ENCODE results near the gene ENTHD1.

The ENTHD1 gene

DNA sequence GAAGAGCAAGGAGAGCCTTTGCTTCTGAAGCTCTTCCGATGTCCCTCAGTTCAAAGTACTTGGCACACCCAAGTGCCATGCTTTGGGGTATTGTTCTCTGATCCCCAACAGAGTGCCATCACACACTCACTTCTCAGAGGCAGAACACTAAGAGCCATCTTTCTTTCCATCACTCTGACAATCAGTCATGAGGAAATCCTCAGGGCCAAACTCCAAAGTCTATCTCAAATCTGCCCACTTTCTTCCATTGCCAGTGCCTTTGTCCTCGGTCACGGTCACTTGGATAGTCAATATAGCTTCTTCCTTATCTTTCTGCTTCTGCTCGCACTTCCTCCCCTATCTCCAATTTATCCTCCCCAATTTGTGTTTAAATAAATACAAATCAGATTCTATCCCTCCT, 90.9 kb downstream of the ENTHD1 start:
- H3K27me3 ChIP-seq (ENCODE audit: control insufficient read depth, insufficient read depth, low read length), result peaks cover 2% of the 10 kb centered on the region
- H3K36me3 ChIP-seq (ENCODE audit: control insufficient read depth, insufficient read depth, low read length), result no peaks in the 10 kb centered on the region
- H3K4me3 ChIP-seq (ENCODE audit: low read depth, low read length), result no peak overlapping the region
- H3K9me3 ChIP-seq (ENCODE audit: control insufficient read depth, insufficient read depth, low read length), result no peaks in the 10 kb centered on the region
- no peaks in the 10 kb centered on the region for H3K4me1 ChIP-seq (ENCODE audit: control insufficient read depth, insufficient read depth, low read length)
- H3K9ac ChIP-seq (ENCODE audit: low read depth, low read length), result no peak overlapping the region

DNA sequence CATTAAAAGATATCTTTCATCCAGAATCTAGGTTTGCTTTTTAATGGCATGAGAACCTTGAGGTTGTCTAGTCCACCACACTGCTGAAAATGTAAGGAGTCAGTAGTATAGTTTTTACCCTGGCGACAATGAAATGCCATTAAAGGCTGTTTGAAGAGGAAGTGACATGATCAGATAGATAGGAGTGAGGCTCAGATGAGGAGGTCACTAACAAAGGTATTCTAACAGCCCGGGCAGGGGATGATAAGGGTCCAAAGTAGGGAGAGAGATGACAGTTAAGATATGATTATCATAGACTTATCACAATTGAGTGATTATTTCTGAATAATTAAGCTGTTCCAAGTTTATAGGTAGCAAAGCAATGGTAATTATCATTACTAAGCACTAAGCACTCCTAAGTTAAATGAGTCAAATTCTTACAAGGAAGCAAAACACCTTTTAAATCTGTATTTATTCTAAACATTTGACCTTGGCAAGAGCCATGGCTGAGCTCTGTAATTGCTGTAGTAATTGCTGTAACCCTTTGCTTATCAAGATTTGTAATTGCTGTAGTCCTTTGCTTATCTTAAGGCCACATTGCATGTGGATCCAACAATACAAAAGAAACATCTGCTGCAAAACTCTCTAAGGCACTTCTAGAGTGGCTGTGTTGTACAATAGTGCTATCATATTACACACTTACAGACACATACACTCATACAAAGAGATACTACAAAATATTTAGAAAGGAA, 92.6 kb downstream of the ENTHD1 start:
- Histone ChIP-seq H3K27me3 (ENCODE audit: control insufficient read depth, insufficient read depth, low read length) (peaks cover 2% of the 10 kb centered on the region), H3K9ac (ENCODE audit: low read depth, low read length) (no peak overlapping the region), H3K4me1 (ENCODE audit: control insufficient read depth, insufficient read depth, low read length) (no peaks in the 10 kb centered on the region), H3K4me3 (ENCODE audit: low read depth, low read length) (no peak overlapping the region), H3K9me3 (ENCODE audit: control insufficient read depth, insufficient read depth, low read length) (no peaks in the 10 kb centered on the region), H3K36me3 (ENCODE audit: control insufficient read depth, insufficient read depth, low read length) (no peaks in the 10 kb centered on the region)

DNA sequence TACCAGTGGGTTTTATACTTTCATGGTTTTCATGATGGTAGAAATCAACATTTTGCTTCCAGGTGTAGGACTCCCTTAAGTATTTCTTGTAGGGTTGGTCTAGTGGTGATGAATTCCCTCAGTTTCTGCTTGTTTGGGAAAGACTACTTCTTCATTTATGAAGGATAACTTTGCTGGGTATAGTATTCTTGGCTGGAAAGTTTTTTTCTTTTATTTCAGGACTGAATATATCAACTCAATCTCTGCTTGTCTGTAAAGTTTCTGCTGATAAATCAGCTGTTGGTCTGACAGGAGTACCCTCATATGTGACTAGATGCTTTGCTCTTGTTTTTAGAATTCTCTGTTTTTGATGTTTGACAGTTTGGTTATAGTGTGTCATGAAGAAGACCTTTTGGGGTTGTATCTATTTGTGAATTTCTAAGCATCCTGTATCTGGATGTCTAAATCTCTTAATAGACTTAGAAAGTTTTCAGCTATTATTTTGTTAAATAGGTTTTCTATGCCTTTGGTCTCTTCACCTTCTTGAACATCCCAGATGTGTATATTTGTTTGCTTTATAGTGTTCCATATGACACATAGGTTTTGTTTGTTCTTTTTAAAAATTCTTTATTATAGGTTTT, 95.9 kb downstream of the ENTHD1 start:
- Histone ChIP-seq H3K36me3 (ENCODE audit: control insufficient read depth, insufficient read depth, low read length) (no peaks in the 10 kb centered on the region), H3K27me3 (ENCODE audit: control insufficient read depth, insufficient read depth, low read length) (no peaks in the 10 kb centered on the region), H3K4me1 (ENCODE audit: control insufficient read depth, insufficient read depth, low read length) (no peaks in the 10 kb centered on the region), H3K9ac (ENCODE audit: low read depth, low read length) (no peak overlapping the region), H3K9me3 (ENCODE audit: control insufficient read depth, insufficient read depth, low read length) (no peaks in the 10 kb centered on the region), H3K4me3 (ENCODE audit: low read depth, low read length) (no peak overlapping the region)

GRCh38 chr22:39789788-39790187, 103.8 kb downstream of the ENTHD1 start:
- no peaks in the 10 kb centered on the region for H3K4me1 ChIP-seq (ENCODE audit: control insufficient read depth, insufficient read depth, low read length)
- H3K4me3 ChIP-seq (ENCODE audit: low read depth, low read length), result no peak overlapping the region
- no peaks in the 10 kb centered on the region for H3K27me3 ChIP-seq (ENCODE audit: control insufficient read depth, insufficient read depth, low read length)
- no peak overlapping the region for H3K9ac ChIP-seq (ENCODE audit: low read depth, low read length)
- no peaks in the 10 kb centered on the region for H3K9me3 ChIP-seq (ENCODE audit: control insufficient read depth, insufficient read depth, low read length)
- no peaks in the 10 kb centered on the region for H3K36me3 ChIP-seq (ENCODE audit: control insufficient read depth, insufficient read depth, low read length)

DNA sequence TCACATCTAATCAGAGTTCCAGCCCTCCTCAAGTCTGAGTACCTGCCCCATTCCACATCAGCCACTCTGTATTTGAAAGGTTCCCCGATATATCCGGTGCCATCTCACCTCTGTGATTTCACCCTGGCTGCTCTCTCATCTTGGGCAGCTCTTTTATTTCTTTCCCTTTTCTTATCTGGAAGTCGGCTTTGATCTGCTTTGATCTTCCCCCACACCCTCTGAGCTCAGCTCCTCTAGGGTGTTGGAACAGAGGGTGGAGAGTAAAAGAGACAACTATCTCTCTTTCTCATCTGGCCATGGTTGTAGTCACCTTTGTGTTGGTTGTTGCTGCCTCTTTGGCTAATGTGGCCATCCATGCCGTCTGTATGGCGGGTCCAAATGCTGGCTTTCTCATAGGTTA, 108.3 kb downstream of the ENTHD1 start:
- Histone ChIP-seq H3K4me1 (ENCODE audit: control insufficient read depth, insufficient read depth, low read length) (no peaks in the 10 kb centered on the region), H3K9me3 (ENCODE audit: control insufficient read depth, insufficient read depth, low read length) (no peaks in the 10 kb centered on the region), H3K36me3 (ENCODE audit: control insufficient read depth, insufficient read depth, low read length) (no peaks in the 10 kb centered on the region), H3K4me3 (ENCODE audit: low read depth, low read length) (no peak overlapping the region), H3K27me3 (ENCODE audit: control insufficient read depth, insufficient read depth, low read length) (no peaks in the 10 kb centered on the region), H3K9ac (ENCODE audit: low read depth, low read length) (no peak overlapping the region)

GRCh38 chr22:39777716-39778454, 115.7 kb downstream of the ENTHD1 start:
- Histone ChIP-seq H3K9ac (ENCODE audit: low read depth, low read length) (no peak overlapping the region), H3K36me3 (ENCODE audit: control insufficient read depth, insufficient read depth, low read length) (no peaks in the 10 kb centered on the region), H3K9me3 (ENCODE audit: control insufficient read depth, insufficient read depth, low read length) (no peaks in the 10 kb centered on the region)

GRCh38 chr22:39776295-39777009, 117.1 kb downstream of the ENTHD1 start:
- Histone ChIP-seq H3K9me3 (ENCODE audit: control insufficient read depth, insufficient read depth, low read length) (no peaks in the 10 kb centered on the region), H3K4me1 (ENCODE audit: control insufficient read depth, insufficient read depth, low read length) (no peaks in the 10 kb centered on the region), H3K4me3 (ENCODE audit: low read depth, low read length) (no peak overlapping the region), H3K36me3 (ENCODE audit: control insufficient read depth, insufficient read depth, low read length) (no peaks in the 10 kb centered on the region), H3K27me3 (ENCODE audit: control insufficient read depth, insufficient read depth, low read length) (no peaks in the 10 kb centered on the region), H3K9ac (ENCODE audit: low read depth, low read length) (no peak overlapping the region)

More at GRCh38 chr22:39777716-39778454, 115.7 kb downstream of the ENTHD1 start:
- no peaks in the 10 kb centered on the region for H3K4me1 ChIP-seq (ENCODE audit: control insufficient read depth, insufficient read depth, low read length)
- H3K4me3 ChIP-seq (ENCODE audit: low read depth, low read length), result no peak overlapping the region
- no peaks in the 10 kb centered on the region for H3K27me3 ChIP-seq (ENCODE audit: control insufficient read depth, insufficient read depth, low read length)

- no peak overlapping the region for H3K4me3 ChIP-seq (ENCODE audit: low read depth, low read length)
- H3K9me3 ChIP-seq (ENCODE audit: control insufficient read depth, insufficient read depth, low read length), result no peaks in the 10 kb centered on the region
- H3K9ac ChIP-seq (ENCODE audit: low read depth, low read length), result no peak overlapping the region
- no peaks in the 10 kb centered on the region for H3K4me1 ChIP-seq (ENCODE audit: control insufficient read depth, insufficient read depth, low read length)
- no peaks in the 10 kb centered on the region for H3K27me3 ChIP-seq (ENCODE audit: control insufficient read depth, insufficient read depth, low read length)
- no peaks in the 10 kb centered on the region for H3K36me3 ChIP-seq (ENCODE audit: control insufficient read depth, insufficient read depth, low read length)
These were observed 119.5 kb downstream of the ENTHD1 start for GRCh38 chr22:39773976-39774539.

DNA sequence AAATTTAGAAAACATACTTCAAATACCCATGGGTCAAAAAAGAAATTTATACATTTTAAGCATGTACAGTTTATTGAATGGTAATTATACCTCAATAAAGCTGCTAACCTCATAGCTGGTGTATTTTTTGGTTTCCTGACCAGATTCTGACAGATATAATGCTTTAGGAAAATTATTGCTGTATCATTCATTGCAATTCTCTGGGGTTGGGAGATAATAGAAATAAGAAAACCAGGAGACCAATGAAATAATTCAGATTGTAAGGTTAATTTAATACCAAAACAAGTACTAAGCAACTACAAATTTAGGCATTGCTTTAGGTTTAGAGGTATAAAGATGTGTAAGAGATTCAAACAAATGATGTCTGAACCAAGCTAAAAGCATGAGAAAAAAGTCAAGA, 120.1 kb downstream of the ENTHD1 start:
- Histone ChIP-seq H3K9ac (ENCODE audit: low read depth, low read length) (no peak overlapping the region), H3K36me3 (ENCODE audit: control insufficient read depth, insufficient read depth, low read length) (no peaks in the 10 kb centered on the region), H3K9me3 (ENCODE audit: control insufficient read depth, insufficient read depth, low read length) (no peaks in the 10 kb centered on the region), H3K4me3 (ENCODE audit: low read depth, low read length) (no peak overlapping the region), H3K27me3 (ENCODE audit: control insufficient read depth, insufficient read depth, low read length) (no peaks in the 10 kb centered on the region), H3K4me1 (ENCODE audit: control insufficient read depth, insufficient read depth, low read length) (no peaks in the 10 kb centered on the region)

DNA sequence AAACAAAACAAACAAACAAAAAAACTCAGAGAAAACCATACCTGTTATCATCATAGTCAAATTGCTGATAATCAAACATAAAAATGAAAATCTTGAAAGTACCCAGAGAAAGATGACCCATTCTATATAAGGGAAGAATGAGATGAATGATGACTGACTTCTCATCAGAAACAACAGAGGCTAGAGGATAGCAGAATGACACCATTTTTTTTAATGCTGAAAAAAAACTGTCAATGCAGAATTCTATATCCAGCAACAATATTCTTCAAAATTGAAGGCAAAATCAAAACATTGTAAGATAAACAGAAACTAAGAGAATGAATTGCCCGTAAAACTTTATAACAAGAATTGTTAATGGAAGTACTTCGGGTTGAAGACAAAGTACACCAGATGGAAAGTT, 122.1 kb downstream of the ENTHD1 start:
- H3K36me3 ChIP-seq (ENCODE audit: control insufficient read depth, insufficient read depth, low read length), result no peaks in the 10 kb centered on the region
- no peaks in the 10 kb centered on the region for H3K27me3 ChIP-seq (ENCODE audit: control insufficient read depth, insufficient read depth, low read length)

DNA sequence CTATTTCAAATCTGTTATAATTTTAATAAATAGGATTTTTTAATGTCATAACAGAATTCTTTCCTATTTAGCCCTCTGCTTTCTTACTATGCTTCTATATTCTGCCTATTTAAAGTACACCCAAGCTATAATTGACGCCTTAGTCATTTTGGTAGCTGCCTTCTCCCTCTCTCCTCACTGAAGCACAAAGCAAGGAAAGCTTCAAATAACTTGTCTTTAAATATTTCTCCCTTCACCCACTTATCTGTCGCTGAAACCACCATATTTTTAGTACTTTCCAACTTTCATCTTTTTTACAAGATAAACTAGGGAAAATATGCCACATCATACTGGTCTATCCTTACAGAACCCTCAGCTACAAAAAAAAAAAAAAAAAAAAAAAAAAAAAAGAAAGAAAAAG, 127.9 kb downstream of the ENTHD1 start:
- Histone ChIP-seq H3K27me3 (ENCODE audit: control insufficient read depth, insufficient read depth, low read length) (no peaks in the 10 kb centered on the region), H3K9ac (ENCODE audit: low read depth, low read length) (no peak overlapping the region), H3K4me3 (ENCODE audit: low read depth, low read length) (no peak overlapping the region), H3K36me3 (ENCODE audit: control insufficient read depth, insufficient read depth, low read length) (no peaks in the 10 kb centered on the region), H3K4me1 (ENCODE audit: control insufficient read depth, insufficient read depth, low read length) (no peaks in the 10 kb centered on the region), H3K9me3 (ENCODE audit: control insufficient read depth, insufficient read depth, low read length) (no peaks in the 10 kb centered on the region)

More for the DNA sequence above, 122.1 kb downstream of the ENTHD1 start:
- H3K4me3 ChIP-seq (ENCODE audit: low read depth, low read length), result no peak overlapping the region
- no peaks in the 10 kb centered on the region for H3K9me3 ChIP-seq (ENCODE audit: control insufficient read depth, insufficient read depth, low read length)
- H3K9ac ChIP-seq (ENCODE audit: low read depth, low read length), result no peak overlapping the region
- H3K4me1 ChIP-seq (ENCODE audit: control insufficient read depth, insufficient read depth, low read length), result no peaks in the 10 kb centered on the region

Data from iPS-15b (cell line).